Breast epithelium (tissue), 3 donors: ENCODE measurements around the gene WDR18.

Experiments
- POLR2A ChIP-seq: fragments of 450-650 bp; IDR thresholded peaks from one replicate; pipeline ENCODE4 v1.6.1; 2016; ENCODE audit warnings: antibody characterized with exemption, mild to moderate bottlenecking, moderate library complexity
- POLR2AphosphoS5 ChIP-seq, 3 donors: sonication (generic); formaldehyde crosslinking; IDR thresholded peaks; one replicate each; pipeline ENCODE4 v1.6.1; 2017; ENCODE audit warnings: antibody characterized with exemption in 3 of 3
- TF ChIP-seq, protein P1 (sequence below), 3 donors: fragments of 450-650 bp; IDR thresholded peaks; one replicate each; pipeline ENCODE4 v1.5.1; 2016 to 2017; ENCODE audit warnings: antibody characterized with exemption in 3 of 3, mild to moderate bottlenecking in 3 of 3, moderate library complexity in 3 of 3

DNA sequence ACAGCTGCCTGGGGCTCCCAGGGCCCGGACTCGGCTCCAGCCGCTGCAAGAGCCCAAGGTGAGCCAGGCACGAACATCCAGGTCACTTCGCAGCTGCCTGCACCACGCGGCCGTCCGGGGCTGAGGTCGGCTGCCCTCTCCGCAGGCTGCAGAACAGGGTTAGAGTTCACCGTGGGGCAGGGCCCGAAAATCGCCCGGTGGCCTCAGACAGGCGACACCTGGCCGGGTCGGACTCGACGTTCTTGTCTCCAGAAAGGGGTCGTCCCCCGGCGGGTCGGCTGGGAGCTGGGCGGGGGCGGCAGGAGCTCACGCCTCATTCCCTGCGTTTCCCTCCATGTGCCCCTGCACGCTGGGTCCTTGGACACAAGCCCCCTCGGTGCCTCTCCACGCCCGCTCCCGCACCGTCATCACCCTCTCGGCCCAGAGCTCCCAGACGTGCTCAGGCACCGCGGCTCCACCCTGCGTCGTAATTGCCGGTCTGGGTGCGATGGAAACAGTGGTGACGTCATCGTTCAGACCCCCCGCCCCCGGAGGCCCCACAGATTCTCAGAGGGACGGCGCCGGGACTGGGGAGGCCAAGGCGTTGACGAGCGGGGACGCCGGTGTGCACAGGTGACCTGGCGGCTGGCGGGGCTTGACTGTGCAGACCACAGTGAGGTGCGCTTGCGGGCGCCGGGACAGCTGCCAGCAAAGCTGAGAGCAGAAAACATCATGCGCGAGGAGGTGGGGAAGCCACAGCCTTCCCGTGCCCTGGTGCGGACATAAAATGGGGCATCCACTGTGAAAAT, 12.1 kb downstream of the WDR18 start:
- TF ChIP-seq POLR2A (no peak), POLR2AphosphoS5 (IDR thresholded peaks at IDR 0.05) (peak in 1 of 3 donors; percentile 6)
- TF ChIP-seq, protein P1, sequence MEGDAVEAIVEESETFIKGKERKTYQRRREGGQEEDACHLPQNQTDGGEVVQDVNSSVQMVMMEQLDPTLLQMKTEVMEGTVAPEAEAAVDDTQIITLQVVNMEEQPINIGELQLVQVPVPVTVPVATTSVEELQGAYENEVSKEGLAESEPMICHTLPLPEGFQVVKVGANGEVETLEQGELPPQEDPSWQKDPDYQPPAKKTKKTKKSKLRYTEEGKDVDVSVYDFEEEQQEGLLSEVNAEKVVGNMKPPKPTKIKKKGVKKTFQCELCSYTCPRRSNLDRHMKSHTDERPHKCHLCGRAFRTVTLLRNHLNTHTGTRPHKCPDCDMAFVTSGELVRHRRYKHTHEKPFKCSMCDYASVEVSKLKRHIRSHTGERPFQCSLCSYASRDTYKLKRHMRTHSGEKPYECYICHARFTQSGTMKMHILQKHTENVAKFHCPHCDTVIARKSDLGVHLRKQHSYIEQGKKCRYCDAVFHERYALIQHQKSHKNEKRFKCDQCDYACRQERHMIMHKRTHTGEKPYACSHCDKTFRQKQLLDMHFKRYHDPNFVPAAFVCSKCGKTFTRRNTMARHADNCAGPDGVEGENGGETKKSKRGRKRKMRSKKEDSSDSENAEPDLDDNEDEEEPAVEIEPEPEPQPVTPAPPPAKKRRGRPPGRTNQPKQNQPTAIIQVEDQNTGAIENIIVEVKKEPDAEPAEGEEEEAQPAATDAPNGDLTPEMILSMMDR (IDR thresholded peaks at IDR 0.05) = no peak
